ENCODE data around the gene HOOK2. TPM values are rescaled to one million over a fixed set of nuclear protein-coding genes. Genes with fewer than 3 reads are reported as not detected.

Gene HOOK2
- total and polyA plus RNA-seq, 2 of the 13 experiments (the other 11 are each of a cell fraction or from before 2014, with no cell fraction given), result 9.2 to 12.9 TPM

- TF ChIP-seq GFI1 (CRISPR knock-in tag; IDR thresholded peaks at IDR 0.05; ENCODE audit: borderline replicate concordance), result peak; percentile 51; the same call in 1 of the 2 replicates
- TF ChIP-seq ZNF138 (CRISPR knock-in tag; IDR thresholded peaks at IDR 0.05; ENCODE audit: low read depth), result peak; percentile 70; the same call in 1 of the 2 replicates
- TF ChIP-seq RFX5 (IDR thresholded peaks at IDR 0.05; ENCODE audit: low read depth, low read length), result no peak
- peak; percentile 91 for TF ChIP-seq GATAD1 (CRISPR knock-in tag; IDR thresholded peaks at IDR 0.05)
- peak; percentile 61 for TF ChIP-seq FOSL2 (CRISPR knock-in tag; IDR thresholded peaks at IDR 0.05)
- TF ChIP-seq HNRNPL (IDR thresholded peaks at IDR 0.05; ENCODE audit: low read depth, low read length), result no peak
- TF ChIP-seq ZNF33A (CRISPR knock-in tag; IDR thresholded peaks at IDR 0.05; ENCODE audit: borderline replicate concordance), result no peak
- TF ChIP-seq ZKSCAN1 (IDR thresholded peaks at IDR 0.05; ENCODE audit: low read length), result no peak
- peak; percentile 80 for TF ChIP-seq SIN3B (IDR thresholded peaks at IDR 0.05; ENCODE audit: low read length)
- TF ChIP-seq TOE1 (CRISPR knock-in tag; IDR thresholded peaks at IDR 0.05), result no peak
- TF ChIP-seq ZBTB8A (CRISPR knock-in tag; IDR thresholded peaks at IDR 0.05; ENCODE audit: borderline replicate concordance, low read depth), result no peak
- peak; percentile 81 for TF ChIP-seq ZNF331 (CRISPR knock-in tag; IDR thresholded peaks at IDR 0.05)
- 0 out of 2 replicates have a peak, but pooled peaks have one; percentile 59 for TF ChIP-seq ZNF337 (CRISPR knock-in tag; IDR thresholded peaks at IDR 0.05; ENCODE audit: borderline replicate concordance, low read depth)
- TF ChIP-seq MIXL1 (CRISPR knock-in tag; IDR thresholded peaks at IDR 0.05), result 0 out of 2 replicates have a peak, but pooled peaks have one; percentile 40
- TF ChIP-seq PRDM15 (CRISPR knock-in tag; IDR thresholded peaks at IDR 0.05), result 0 out of 2 replicates have a peak, but pooled peaks have one; percentile 63
- no peak for TF ChIP-seq ZNF567 (CRISPR knock-in tag; IDR thresholded peaks at IDR 0.05; ENCODE audit: borderline replicate concordance)
- TF ChIP-seq PHF5A (CRISPR knock-in tag; IDR thresholded peaks at IDR 0.05; ENCODE audit: low read depth, unreplicated experiment), result no peak
- no peak for TF ChIP-seq FOXK2 (IDR thresholded peaks at IDR 0.05)
- peak; percentile 59; the same call in 1 of the 2 replicates for TF ChIP-seq CBFB (CRISPR knock-in tag; IDR thresholded peaks at IDR 0.05)
Observed at GRCh38 chr19:12806242-12807081, 31.1 kb upstream of the HOOK2 start, which contains the start of gene RNASEH2A (continued).

Data from HepG2 (cell line).